ENCODE data around the gene WBP2NL. TPM values are rescaled to one million over a fixed set of nuclear protein-coding genes. Genes with fewer than 3 reads are reported as not detected.

WBP2NL gene
- total RNA-seq, 2 donors from 2014 or later: not detected

DNA sequence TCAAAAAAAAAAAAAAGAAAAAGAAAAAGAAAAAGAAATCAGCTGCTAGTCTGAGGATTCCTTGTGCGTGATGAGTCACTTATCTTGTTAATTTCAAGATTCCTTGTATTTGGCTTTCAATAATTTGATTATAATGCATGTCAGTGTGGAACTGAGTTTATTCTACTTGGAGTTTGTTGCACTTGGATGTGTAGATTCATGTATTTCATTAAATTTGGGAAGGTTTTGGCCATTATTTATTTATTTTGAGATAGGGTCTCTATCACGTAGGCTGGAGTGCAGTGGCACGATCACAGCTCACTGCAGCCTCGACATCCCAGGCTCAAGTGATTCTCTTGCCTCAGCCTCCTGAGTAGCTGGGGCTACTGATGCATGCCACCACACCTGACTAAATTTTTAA lies 14.8 kb downstream of the WBP2NL start:
- 80 to 90% methylated on average over 3 to 4 of the region's 4 CpGs for WGBS, 2 experiments (ENCODE audit: insufficient coverage in 1 of 2, insufficient read length in 1 of 2)
- Mint-ChIP-seq H3K4me1 (no peaks in the 10 kb centered on the region), H3K27me3 (ENCODE audit: insufficient read depth) (peaks cover 23% of the 10 kb centered on the region), H3K36me3 (ENCODE audit: low read depth) (no peaks in the 10 kb centered on the region), H3K9me3 (peaks cover 26% of the 10 kb centered on the region), H3K4me3 (no peak overlapping the region), H3K27ac (no peak overlapping the region)
- no peak overlapping the region for H3K9ac ChIP-seq (ENCODE audit: extremely low read depth, low read length, poor library complexity, severe bottlenecking)
- H3K27ac ChIP-seq (ENCODE audit: low read depth, low read length): no peak overlapping the region
- no peak overlapping the region for H3K4me3 ChIP-seq (ENCODE audit: low read length)
- no peaks in the 10 kb centered on the region for H3K4me1 ChIP-seq (ENCODE audit: control insufficient read depth, insufficient read depth, low read length)
- H3K9me3 ChIP-seq (ENCODE audit: control insufficient read depth, low read length): no peaks in the 10 kb centered on the region
- H3K36me3 ChIP-seq (ENCODE audit: control insufficient read depth, insufficient read depth, low read length): no peaks in the 10 kb centered on the region
- no peak for DNase-seq
- no peaks in the 10 kb centered on the region for H3K27me3 ChIP-seq (ENCODE audit: control insufficient read depth, insufficient read depth, low read length, poor library complexity, severe bottlenecking)
- TF ChIP-seq, protein P1, sequence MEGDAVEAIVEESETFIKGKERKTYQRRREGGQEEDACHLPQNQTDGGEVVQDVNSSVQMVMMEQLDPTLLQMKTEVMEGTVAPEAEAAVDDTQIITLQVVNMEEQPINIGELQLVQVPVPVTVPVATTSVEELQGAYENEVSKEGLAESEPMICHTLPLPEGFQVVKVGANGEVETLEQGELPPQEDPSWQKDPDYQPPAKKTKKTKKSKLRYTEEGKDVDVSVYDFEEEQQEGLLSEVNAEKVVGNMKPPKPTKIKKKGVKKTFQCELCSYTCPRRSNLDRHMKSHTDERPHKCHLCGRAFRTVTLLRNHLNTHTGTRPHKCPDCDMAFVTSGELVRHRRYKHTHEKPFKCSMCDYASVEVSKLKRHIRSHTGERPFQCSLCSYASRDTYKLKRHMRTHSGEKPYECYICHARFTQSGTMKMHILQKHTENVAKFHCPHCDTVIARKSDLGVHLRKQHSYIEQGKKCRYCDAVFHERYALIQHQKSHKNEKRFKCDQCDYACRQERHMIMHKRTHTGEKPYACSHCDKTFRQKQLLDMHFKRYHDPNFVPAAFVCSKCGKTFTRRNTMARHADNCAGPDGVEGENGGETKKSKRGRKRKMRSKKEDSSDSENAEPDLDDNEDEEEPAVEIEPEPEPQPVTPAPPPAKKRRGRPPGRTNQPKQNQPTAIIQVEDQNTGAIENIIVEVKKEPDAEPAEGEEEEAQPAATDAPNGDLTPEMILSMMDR (conservative IDR thresholded peaks at IDR 0.05): no peak

DNA sequence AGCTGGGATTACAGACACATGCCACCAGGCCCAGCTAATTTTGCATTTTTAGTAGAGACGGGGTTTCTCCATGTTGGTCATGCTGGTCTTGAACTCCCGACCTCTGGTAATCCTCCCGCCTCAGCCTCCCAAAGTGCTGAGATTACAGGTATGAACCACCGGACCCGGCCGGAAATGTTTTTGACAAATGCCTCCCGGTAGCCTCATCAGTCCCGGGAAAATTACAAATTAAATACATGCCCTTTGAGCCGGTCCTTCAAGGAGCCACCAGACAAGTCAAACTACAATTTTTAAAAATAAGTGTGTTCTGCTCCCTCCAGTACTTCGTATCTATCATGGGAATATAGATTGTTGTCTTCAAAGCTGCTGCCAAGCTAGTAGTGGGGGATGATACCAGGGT lies 17.5 kb downstream of the WBP2NL start:
- Histone ChIP-seq H3K9me3 (ENCODE audit: control insufficient read depth, low read length) (no peaks in the 10 kb centered on the region), H3K9ac (ENCODE audit: extremely low read depth, low read length, poor library complexity, severe bottlenecking) (no peak overlapping the region), H3K4me3 (ENCODE audit: low read length) (no peak overlapping the region), H3K4me1 (ENCODE audit: control insufficient read depth, insufficient read depth, low read length) (no peaks in the 10 kb centered on the region), H3K27me3 (ENCODE audit: control insufficient read depth, insufficient read depth, low read length, poor library complexity, severe bottlenecking) (peaks cover 4% of the 10 kb centered on the region), H3K27ac (ENCODE audit: low read depth, low read length) (no peak overlapping the region), H3K36me3 (ENCODE audit: control insufficient read depth, insufficient read depth, low read length) (no peaks in the 10 kb centered on the region)
- H3K27me3 Mint-ChIP-seq (ENCODE audit: insufficient read depth): peaks cover 29% of the 10 kb centered on the region
- H3K27ac Mint-ChIP-seq: no peak overlapping the region
- TF ChIP-seq, protein P1 (conservative IDR thresholded peaks at IDR 0.05): no peak
- peaks cover 7% of the 10 kb centered on the region for H3K9me3 Mint-ChIP-seq
- no peak for DNase-seq
- WGBS, 2 experiments (ENCODE audit: insufficient coverage in 1 of 2, insufficient read length in 1 of 2): 74 to 80% methylated on average over 7 to 10 of the region's 10 CpGs
- no peaks in the 10 kb centered on the region for H3K4me1 Mint-ChIP-seq
- H3K36me3 Mint-ChIP-seq (ENCODE audit: low read depth): no peaks in the 10 kb centered on the region
- no peak overlapping the region for H3K4me3 Mint-ChIP-seq

DNA sequence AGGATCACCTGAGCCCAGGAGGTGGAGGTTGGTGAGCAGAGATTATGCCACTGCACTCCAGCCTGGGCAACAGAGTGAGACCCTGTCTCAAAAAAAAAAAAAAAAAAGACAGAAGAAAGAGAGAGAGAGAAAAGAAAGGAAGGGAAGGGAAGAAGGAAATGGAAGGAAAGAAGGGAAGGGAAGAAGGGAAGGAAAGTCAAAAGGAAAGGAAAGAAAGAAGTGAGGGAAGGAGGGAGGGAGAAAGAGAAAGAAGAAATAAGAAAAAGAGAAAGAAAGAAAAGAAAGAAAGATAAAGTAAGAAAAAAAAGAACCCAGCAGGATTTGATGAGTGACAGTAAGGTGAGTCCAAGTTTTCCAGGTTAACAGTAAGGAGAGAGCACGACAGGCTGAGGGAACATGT lies 19.6 kb downstream of the WBP2NL start:
- H3K27ac ChIP-seq (ENCODE audit: low read depth, low read length): no peak overlapping the region
- no peaks in the 10 kb centered on the region for H3K4me1 ChIP-seq (ENCODE audit: control insufficient read depth, insufficient read depth, low read length)
- DNase-seq: no peak
- no peak overlapping the region for H3K4me3 Mint-ChIP-seq
- peaks cover 25% of the 10 kb centered on the region for H3K27me3 Mint-ChIP-seq (ENCODE audit: insufficient read depth)
- no peaks in the 10 kb centered on the region for H3K9me3 Mint-ChIP-seq
- H3K9ac ChIP-seq (ENCODE audit: extremely low read depth, low read length, poor library complexity, severe bottlenecking): no peak overlapping the region
- H3K36me3 Mint-ChIP-seq (ENCODE audit: low read depth): no peaks in the 10 kb centered on the region
- H3K4me1 Mint-ChIP-seq: no peaks in the 10 kb centered on the region
- H3K27ac Mint-ChIP-seq: no peak overlapping the region
- no peaks in the 10 kb centered on the region for H3K9me3 ChIP-seq (ENCODE audit: control insufficient read depth, low read length)
- WGBS, 2 experiments (ENCODE audit: insufficient coverage in 1 of 2, insufficient read length in 1 of 2): 47 to 50% methylated on average over 1 of the region's 1 CpG
- TF ChIP-seq, protein P1 (conservative IDR thresholded peaks at IDR 0.05): no peak
- no peaks in the 10 kb centered on the region for H3K36me3 ChIP-seq (ENCODE audit: control insufficient read depth, insufficient read depth, low read length)
- no peak overlapping the region for H3K4me3 ChIP-seq (ENCODE audit: low read length)
- peaks cover 4% of the 10 kb centered on the region for H3K27me3 ChIP-seq (ENCODE audit: control insufficient read depth, insufficient read depth, low read length, poor library complexity, severe bottlenecking)

All from endodermal cell (in vitro differentiated cells).